HK-2 (cell line): ENCODE data around the gene SIK3.

Experiments used
- DNase-seq: peaks from one replicate; pipeline ENCODE4 v3.0.0-alpha.2; 2018; ENCODE audit not compliant: unreplicated experiment

Gene SIK3

DNA sequence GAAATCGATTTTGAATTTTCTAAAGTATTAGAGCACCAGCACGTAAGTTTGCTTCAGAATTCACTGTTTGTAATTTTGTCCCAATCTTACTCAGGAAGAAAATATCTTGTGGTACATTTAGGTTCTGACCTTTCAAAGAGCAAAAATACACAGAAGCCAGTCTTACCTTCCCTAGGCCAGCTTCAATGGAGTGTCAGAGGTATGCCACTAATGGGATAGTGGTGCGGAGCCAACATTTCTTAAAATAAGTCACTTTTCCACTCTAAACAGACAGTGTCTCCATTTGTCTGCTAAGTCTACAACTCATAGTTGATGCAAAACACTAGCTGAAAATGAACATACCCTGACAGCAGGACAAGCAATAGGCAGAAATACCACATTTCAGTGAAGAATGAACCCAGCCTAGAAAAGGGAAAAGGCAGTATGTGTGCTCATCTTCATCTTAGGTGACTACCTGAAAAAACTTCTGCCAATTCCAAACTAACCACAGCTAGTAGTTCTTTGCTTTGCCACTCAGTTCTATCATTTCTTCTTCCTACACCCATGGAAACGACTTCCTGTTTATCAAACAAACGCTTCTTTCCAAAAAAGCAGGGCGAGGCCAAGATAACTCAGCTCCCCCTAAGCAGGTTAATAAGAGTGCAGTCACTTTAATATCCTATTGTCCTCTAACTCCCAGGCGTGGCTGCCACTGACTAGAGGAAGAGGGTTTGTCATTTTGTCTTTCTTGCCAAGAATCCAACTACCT is 166.8 kb downstream of the SIK3 start:
- no peak for DNase-seq

DNA sequence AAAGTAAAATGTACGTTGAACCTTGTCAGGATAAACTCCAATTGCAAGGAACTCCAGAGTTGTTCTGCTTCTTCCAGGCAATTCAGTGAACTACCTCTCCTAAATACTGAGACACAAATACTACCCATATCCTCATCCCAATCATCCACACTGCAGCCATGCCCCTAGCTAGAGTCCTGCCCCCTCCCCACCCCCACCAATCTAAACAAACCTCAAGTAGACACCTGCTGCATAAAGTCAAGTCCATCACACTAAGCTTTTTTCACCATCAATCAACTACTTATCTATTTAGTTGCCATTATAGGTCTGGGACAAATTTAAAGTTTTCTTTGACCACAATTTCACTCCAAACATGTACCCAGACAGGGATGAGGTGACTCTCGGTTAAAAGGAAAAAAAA is 167.6 kb downstream of the SIK3 start:
- no peak for DNase-seq

DNA sequence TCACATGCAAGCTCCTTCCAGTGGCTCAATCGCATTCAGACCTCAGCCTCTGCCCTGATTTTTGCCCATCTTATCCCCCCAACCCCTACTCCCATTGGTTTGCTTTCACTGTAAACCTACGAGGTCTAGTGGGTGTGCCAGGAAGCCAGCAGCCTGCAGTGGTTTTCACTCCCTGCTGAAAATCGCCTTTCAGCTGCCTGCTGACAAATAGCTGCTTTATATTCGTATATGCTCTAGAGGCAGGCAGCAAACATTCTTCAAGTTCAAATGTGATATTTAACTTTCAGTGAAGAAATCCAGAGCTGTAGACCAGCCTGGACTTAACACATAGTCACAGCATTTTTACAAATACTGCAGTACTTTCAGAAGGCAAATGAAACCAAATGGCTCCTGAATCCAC is 168.1 kb downstream of the SIK3 start:
- no peak for DNase-seq

GRCh38 chr11:116929414-116930090 is 168.7 kb downstream of the SIK3 start:
- no peak for DNase-seq

- no peak for DNase-seq
Measured at GRCh38 chr11:116928845-116929244, 169.4 kb downstream of the SIK3 start.

DNA sequence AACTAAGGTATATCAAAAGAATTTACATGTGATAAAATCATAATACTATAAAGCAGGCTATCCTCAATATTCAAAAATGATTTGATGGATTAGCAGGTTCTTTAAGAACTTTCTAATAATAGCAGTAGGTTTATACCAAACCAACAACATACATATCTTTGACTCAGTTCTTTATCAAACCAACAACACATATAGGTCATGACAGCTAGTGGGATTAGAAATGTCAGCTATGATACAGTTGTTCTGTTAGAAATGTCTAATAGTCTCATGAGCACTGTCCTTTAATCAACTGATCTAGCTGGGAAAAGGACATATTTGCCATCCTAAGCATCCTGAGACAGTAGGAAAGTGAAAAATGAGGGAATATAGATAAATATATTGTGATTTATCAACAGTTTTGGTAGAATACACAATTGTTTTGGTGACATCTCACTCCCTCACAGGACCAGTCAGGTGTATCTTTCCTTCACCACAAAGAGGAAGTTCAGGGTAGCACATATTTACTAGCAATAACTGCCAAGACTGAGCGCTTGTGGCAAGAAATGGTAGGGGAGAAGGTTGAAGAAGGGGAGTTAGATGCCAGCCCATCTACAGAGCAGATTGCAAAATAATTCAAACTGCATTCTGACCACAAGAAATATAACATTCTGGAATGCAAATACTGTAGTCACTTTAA is 170.0 kb downstream of the SIK3 start:
- no peak for DNase-seq

DNA sequence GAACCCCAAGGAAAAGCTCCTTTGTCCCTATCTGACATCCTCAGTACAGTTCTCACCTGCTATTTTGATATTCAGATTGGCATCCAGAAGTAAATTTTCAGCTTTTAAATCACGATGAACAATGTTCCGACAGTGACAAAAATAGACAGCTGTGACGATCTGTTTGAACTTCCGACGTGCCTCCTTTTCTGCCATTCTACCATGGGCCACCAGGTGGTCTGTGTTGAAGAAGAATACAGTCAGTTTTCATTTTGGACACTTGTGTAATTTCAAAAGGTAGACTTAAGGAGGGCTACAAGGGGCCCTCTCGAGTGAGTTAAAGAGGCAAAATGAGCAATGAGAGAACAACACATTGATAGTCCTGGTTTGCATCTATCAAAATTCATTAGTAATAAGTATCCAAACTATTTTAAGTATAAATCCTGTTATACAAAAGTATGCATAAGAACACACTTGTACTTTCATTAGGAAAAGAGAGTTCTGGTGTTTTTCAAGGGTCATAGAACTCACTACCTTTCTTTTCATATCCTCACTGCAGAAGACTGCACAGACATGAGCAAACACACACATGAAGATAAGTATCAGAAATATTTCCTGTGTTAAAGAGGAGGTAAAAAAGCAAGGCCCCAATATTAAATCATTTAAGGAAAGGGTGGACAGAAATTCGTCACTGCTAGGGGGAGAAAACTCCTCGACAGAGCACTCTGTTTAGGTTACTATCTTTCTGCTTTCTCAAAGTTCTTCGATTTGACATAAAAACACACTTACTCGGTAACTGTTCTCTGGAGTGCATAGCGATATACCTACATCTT is 170.9 kb downstream of the SIK3 start:
- DNase-seq, result no peak

GRCh38 chr11:116925050-116925449 is 173.2 kb downstream of the SIK3 start:
- no peak for DNase-seq

DNA sequence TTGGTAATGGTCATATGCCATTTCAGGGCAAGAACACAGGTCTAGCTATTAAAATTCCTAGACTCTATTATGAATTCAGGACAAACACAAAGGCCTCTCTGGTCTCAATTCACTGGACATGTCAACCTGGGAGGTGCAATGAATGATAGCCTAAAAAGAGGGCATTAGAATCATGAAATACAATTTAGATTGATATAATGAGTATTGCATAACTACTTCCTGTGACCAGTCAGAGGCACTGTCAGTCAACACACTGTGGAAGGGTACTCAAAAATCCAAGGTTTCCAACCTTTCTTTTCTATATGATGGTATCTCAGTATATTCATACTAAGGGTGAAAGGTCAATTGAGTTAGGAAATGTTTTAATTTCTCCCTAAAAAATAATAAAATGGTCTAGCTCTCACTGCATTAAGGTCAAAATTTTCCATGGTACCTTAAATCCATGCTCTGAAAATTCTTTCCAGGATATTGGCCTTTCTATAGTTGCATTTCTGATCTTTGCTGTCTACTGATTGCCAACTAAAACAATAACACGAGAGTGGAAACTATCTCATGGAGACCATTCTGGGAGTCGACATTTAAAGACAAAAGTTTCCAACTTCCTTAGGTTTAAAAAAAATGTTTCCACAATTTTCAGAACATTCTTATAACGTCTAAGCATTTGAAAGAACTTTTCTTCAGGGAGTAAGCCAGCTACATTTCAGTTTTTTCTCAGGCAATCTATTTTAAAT is 179.1 kb downstream of the SIK3 start:
- no peak for DNase-seq

DNA sequence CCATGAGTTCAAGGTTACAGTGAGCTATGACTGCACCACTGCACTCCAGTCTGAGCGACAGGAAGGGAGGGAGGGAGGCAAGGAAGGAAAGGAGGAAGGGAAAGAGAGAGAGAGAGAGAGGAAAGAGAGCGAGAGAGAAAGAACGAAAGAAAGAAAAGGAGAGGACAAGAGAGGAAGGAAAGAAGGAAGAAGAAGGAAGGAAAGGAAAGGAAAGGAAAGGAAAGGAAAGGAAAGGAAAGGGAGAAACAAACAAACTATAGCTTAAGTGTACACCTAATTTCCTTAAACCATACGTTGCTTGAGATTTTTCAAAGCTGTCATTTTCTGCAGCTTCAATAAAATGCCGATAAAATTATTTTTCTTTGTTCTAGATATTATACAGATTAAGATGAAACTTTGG is 180.6 kb downstream of the SIK3 start:
- no peak for DNase-seq

- no peak for DNase-seq
Measured at GRCh38 chr11:116916886-116917285, 181.3 kb downstream of the SIK3 start.

DNA sequence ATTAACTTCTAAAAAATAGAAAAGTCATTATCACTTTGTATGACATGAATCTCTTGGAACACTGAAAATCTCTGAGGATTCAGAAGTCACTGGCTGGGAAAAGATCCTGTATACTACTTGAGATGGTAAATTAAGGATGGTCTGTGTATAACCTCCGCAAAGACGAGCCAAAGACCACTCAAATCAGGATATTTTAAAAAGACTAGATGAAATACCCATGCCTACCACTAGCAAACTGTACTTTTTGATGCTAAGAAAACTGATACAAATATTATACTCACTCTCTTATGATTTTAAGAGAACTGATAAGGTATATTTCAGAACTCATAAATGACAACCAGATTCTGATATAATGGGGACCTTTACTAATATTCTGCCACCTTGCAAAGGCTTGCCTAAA is 182.2 kb downstream of the SIK3 start:
- DNase-seq, result no peak

DNA sequence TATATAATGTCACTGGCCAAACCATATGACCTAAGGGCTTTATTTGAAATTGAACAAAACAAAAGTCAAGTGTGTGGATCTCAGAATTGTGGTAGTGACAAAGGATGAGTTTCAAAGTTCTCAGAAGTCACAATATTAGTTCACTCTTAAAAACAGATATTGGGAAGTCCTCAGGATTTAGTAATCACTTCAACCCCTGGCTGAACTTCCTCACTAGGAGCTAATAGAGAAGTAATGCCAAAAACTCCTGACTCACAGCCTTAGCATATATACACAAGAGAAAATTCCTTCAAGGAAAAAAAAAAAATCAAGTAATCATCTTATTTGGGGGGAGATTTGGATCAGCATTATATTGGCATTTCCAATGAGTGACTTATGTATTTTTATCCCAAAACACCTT is 185.2 kb downstream of the SIK3 start:
- no peak for DNase-seq

DNA sequence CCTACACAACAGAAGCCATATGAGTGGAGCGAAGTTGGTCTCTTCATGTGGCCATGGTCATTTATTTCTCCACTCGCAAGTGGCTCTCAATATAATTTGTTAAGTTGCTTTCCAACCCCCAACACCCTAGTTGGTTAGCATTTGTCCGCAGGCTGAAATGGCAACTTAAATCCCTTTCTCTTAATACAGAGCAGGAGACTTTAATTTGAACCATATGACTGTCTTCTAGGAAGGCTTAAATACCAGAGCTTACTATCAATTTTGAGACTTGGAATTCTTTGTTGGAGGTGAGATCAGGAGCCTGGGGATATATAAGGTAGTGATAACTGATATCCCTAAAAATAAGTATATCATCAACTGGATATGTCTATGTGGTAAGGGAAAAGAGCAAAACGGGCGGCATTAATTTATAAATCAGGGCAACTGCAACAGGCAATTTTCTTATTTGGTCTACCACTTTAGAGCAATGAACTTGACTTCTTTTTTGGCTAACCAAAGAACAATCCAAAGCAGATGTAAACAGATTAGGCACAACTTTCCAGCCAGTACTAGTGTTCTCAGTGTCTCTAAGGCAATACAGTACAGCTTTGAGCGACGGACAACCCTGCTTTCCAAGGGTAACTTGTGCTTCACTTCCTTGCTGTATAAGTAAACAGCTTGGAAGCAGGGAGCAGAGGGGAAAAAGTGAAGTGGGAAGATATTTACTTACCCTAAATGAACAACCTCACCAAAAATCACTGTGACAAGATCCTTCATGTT is 186.1 kb downstream of the SIK3 start:
- DNase-seq, result no peak

- no peak for DNase-seq
Measured at GRCh38 chr11:116910847-116911246, 187.4 kb downstream of the SIK3 start.

- no peak for DNase-seq
Measured at GRCh38 chr11:116910378-116910777, 187.8 kb downstream of the SIK3 start.

DNA sequence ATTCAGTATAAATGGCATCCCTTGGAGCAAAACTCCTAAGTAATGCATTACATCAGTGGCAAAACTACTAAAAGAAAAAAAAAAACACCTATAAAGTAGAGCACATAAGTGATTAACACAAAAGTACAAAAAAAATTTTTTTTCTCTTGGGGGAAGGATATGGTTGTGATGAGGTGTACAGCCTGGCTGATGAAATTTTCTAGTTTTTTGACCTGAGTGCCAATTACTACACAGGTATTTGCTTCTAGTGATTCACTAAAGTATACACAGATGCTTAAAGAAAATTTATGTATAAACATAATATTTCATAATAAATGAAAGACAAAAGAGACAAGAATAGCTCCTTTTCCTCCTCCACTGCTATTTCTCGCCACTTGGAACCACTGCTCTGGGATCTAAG is 189.0 kb downstream of the SIK3 start:
- DNase-seq, result no peak

GRCh38 chr11:116906479-116906878 is 191.7 kb downstream of the SIK3 start:
- no peak for DNase-seq

DNA sequence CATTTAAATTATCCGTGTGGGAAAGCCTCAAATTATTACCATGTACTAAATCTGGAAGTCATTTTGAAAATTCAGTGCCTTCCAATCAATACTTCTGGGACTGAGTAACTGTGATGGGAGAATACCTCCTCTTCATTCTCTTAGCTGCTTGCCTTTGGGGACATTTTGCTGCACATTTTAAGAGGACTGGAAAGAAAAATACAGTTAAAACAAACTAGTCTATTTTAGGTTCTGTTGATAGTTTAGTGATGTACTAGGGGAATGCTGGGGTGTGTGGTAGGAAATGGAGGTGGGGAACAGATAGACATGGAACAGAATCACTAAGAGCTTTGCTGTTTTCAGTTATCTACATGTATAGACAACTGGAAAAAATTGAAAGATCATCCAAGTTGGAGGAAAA is 195.1 kb downstream of the SIK3 start:
- DNase-seq, result no peak

GRCh38 chr11:116901964-116902688 is 196.1 kb downstream of the SIK3 start:
- DNase-seq, result no peak
